Heart right ventricle (tissue), 16 donors: ENCODE measurements around the gene ABCG5. TPM values are rescaled to one million over a fixed set of nuclear protein-coding genes. Genes with fewer than 3 reads are reported as not detected.

Experiments used
- ATAC-seq, 8 donors: fragments of 200-7000 bp; cut with Tn5 transposase; one replicate each; pipeline ENCODE4 v1.9.1; 2020; ENCODE audit warnings: mild to moderate bottlenecking in 8 of 8, moderate library complexity in 8 of 8, moderate number of reproducible peaks in 1 of 8
- DNase-seq, 2 donors: peaks; one replicate each; pipeline ENCODE4 v3.0.0-alpha.2; 2020
- H3K27ac ChIP-seq, 10 donors: fragments of 200-600 bp; sonication (generic) in 2 of 10; one replicate each; pipeline versions ENCODE4 v1.5.0 to v1.8.0; 2020 to 2022; ENCODE audit warnings: mild to moderate bottlenecking in 3 of 10
- H3K27me3 ChIP-seq, 7 donors: fragments of 200-600 bp; one replicate each; pipeline ENCODE4 v1.8.0; 2021 to 2022; ENCODE audit warnings: mild to moderate bottlenecking in 2 of 7
- H3K36me3 ChIP-seq, 9 donors: fragments of 200-600 bp; sonication (generic) in 1 of 9; one replicate each; pipeline versions ENCODE4 v1.5.0 to v1.8.0; 2020 to 2022; ENCODE audit warnings: mild to moderate bottlenecking in 2 of 9
- H3K4me1 ChIP-seq, 9 donors: fragments of 200-600 bp; sonication (generic) in 1 of 9; one replicate each; pipeline versions ENCODE4 v1.5.0 to v1.8.0; 2020 to 2022; ENCODE audit warnings: mild to moderate bottlenecking in 4 of 9
- H3K4me3 ChIP-seq, 10 donors: fragments of 200-600 bp; sonication (generic) in 2 of 10; one replicate each; pipeline versions ENCODE4 v1.5.0 to v1.8.0; 2020 to 2022; ENCODE audit warnings: mild to moderate bottlenecking in 7 of 10, moderate library complexity in 2 of 10
- H3K9me3 ChIP-seq, 11 donors: fragments of 200-600 bp in 10 of 11; sonication (generic) in 2 of 11; one replicate each; pipeline versions ENCODE4 v1.5.0 to v1.8.0; 2013 to 2022; ENCODE audit warnings: mild to moderate bottlenecking in 2 of 11, control low read depth in 1 of 11, moderate library complexity in 1 of 11
- CTCF ChIP-seq, 9 donors: fragments of 200-600 bp; sonication (generic) in 2 of 9; IDR thresholded peaks; one replicate each; pipeline versions ENCODE4 v1.5.0 to v1.8.0; 2021 to 2022; ENCODE audit warnings: antibody characterized with exemption in 9 of 9, mild to moderate bottlenecking in 5 of 9, moderate library complexity in 1 of 9
- WGBS, 2 donors: extraction: QIAGEN DNeasy Blood & Tissue Kit; methylation state at CpG; one replicate each; pipeline ENCODE4 v1.1.7; 2013; ENCODE audit warnings: inconsistent platforms in 1 of 2; 5-methylcytosine and 5-hydroxymethylcytosine counted together
- intact Hi-C, 10 donors: fragments of 100-400 bp; cut with DNase I; formaldehyde crosslinking; loops; one replicate each; pipeline versions ENCODE4 v1.11.1 to v1.14.2; 2022
- polyA plus RNA-seq, 2 donors: library from polyadenylated mRNA; stranded (reverse); fragments of 200-250 nt; gene quantifications; one replicate each; pipeline ENCODE4 v1.2.3, GENCODE V29; 2013
- total RNA-seq, 10 donors: library from RNA; stranded (reverse); fragmentation: NEBNext Ultra II Directional in 3 of 10; extraction: Animal tissue kit (Norgen Biotek cat#: 25700) in 3 of 10; gene quantifications; one replicate each; pipeline versions ENCODE4 v1.2.1 to v1.2.4, GENCODE V29; 2021 to 2023
- donor health status: Arrhythmogenic right ventricular cardiomyopathy.
- donor health status: ischemic (EF 13 %, LVEDD 7.1; RV severe dilation, severe dysfunction).
- donor health status: healthy with polysubstance abuse.
- donor health status: DM: no; HTN: yes; CAD: no.
- donor health status: DM: no; HTN: no; CAD: no.
- donor health status: ischemic (EF 25% LVEDD 6.9; RV normal size, moderate dysfunction).
- donor health status: ischemic (EF 25% LVEDD 5.7; RV mildly dilated, moderate dysfunction).
- donor health status: healthy.
- donor health status: DM: yes; HTN: yes; CAD: no.
- donor health status: Ischemic cardiomyopathy.
- donor health status: ischemic (EF 35%, LVEDD 5.7; RV mildly dilated, moderate dysfunction).
- donor health status: nonischemic (EF 11% LVEDD 7.7; RV severe dilation, severe dysfunction).
- donor health status: DM: yes; HTN: yes; CAD: no.
- donor health status: PGD.
- donor health status: ischemic (EF 29% LVEDD 5.4; RV normal size, mild dysfunction).
- donor health status: nonischemic (EF 23%, LVEDD 6.1; RV moderate dilation, normal function).

ABCG5 gene
- total and polyA plus RNA-seq, 12 donors = 0.13 TPM; not detected in 11

GRCh38 chr2:43818761-43819160, 19.9 kb downstream of the ABCG5 start:
- 36 to 54% methylated on average over 5 of the region's 5 CpGs for WGBS, 2 donors
- ATAC-seq = peak in 1 of 8 donors; percentile 64
- H3K27me3 ChIP-seq = peaks cover 0 to 5% (median 2%) of the 10 kb centered on the region in 7 donors

GRCh38 chr2:43814711-43815110, 23.9 kb downstream of the ABCG5 start:
- Histone ChIP-seq H3K9me3 (no peaks in the 10 kb centered on the region), H3K27ac (no peak overlapping the region), H3K36me3 (peaks cover 0 to 36% (median 0%) of the 10 kb centered on the region in 9 donors), H3K4me3 (no peak overlapping the region), H3K4me1 (peaks cover 0 to 10% (median 0%) of the 10 kb centered on the region in 9 donors), H3K27me3 (no peaks in the 10 kb centered on the region)
- intact Hi-C loops = no loop called here
- 91 to 92% methylated on average over 3 of the region's 3 CpGs for WGBS, 2 donors
- ATAC-seq (no peak), DNase-seq (no peak)
- no peak for TF ChIP-seq CTCF (IDR thresholded peaks at IDR 0.05)

More at GRCh38 chr2:43818761-43819160, 19.9 kb downstream of the ABCG5 start:
- intact Hi-C loops = no loop called here
- peaks cover 0 to 10% (median 0%) of the 10 kb centered on the region in 9 donors for H3K4me1 ChIP-seq
- no peaks in the 10 kb centered on the region for H3K9me3 ChIP-seq
- H3K36me3 ChIP-seq = no peaks in the 10 kb centered on the region
- DNase-seq = no peak
- TF ChIP-seq CTCF (IDR thresholded peaks at IDR 0.05) = no peak
- no peak overlapping the region for H3K4me3 ChIP-seq
- H3K27ac ChIP-seq = no peak overlapping the region

GRCh38 chr2:43812947-43813346, 25.7 kb downstream of the ABCG5 start:
- WGBS, 2 donors = 55 to 58% methylated on average over 2 of the region's 2 CpGs
- no peaks in the 10 kb centered on the region for H3K9me3 ChIP-seq
- no peak for ATAC-seq
- no peak overlapping the region for H3K4me3 ChIP-seq
- peaks cover 0 to 50% (median 7%) of the 10 kb centered on the region in 9 donors for H3K36me3 ChIP-seq
- intact Hi-C loops = no loop called here
- no peak overlapping the region for H3K27ac ChIP-seq
- H3K27me3 ChIP-seq = no peaks in the 10 kb centered on the region
- no peak for DNase-seq
- no peak for TF ChIP-seq CTCF (IDR thresholded peaks at IDR 0.05)
- no peaks in the 10 kb centered on the region for H3K4me1 ChIP-seq

- no peaks in the 10 kb centered on the region for H3K27me3 ChIP-seq
- no peaks in the 10 kb centered on the region for H3K4me1 ChIP-seq
- intact Hi-C loops = no loop called here
- no peak overlapping the region for H3K27ac ChIP-seq
- H3K4me3 ChIP-seq = no peak overlapping the region
- 76 to 87% methylated on average over 2 of the region's 2 CpGs for WGBS, 2 donors
- no peak for DNase-seq
- ATAC-seq = no peak
- H3K36me3 ChIP-seq = peaks cover 0 to 60% (median 7%) of the 10 kb centered on the region in 9 donors
- no peaks in the 10 kb centered on the region for H3K9me3 ChIP-seq
- no peak for TF ChIP-seq CTCF (IDR thresholded peaks at IDR 0.05)
Measured at GRCh38 chr2:43812006-43812405, 26.6 kb downstream of the ABCG5 start.
